HG02840 (cell line): ENCODE data around the gene KIF5A.
"Not testable (repeated sequence)": the region's sequence is repeated elsewhere in the genome, so short reads cannot be mapped to it uniquely, and the experiment has no call there.

ENCODE experiments used
- ATAC-seq: cut with Tn5 transposase; IDR thresholded peaks from one replicate; pipeline ENCODE4 v1.9.1; 2021; ENCODE audit warnings: mild to moderate bottlenecking, moderate library complexity, moderate number of reproducible peaks; ENCODE audit not compliant: unreplicated experiment, low FRiP score

The KIF5A gene

DNA sequence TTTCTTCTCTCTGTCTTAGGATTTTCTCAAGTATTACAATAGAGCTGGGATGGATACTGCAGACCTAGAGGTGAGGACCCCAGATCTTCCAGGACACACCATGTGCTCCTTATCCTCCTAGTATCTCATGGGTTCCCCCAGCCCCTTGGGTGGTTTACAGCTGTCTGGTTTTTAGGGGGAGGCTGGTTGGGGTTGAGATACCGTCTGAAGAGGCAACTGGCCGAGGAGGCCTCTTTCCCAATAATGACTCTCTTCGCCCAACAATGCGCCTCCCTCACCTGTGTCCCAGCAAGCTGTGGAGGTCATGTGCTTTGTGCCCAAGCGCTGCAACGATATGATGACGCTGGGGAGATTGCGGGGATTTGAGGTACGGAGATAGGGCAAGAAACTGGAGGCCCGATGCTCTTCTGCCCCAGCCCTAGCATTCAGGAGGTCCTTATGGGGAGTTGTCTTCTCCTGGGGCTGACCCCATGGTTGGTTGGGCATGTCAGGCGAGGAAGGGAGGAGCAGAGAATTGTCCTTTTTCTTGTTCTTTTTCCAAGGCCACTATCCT lies 65.2 kb downstream of the KIF5A start:
- ATAC-seq, result no peak

DNA sequence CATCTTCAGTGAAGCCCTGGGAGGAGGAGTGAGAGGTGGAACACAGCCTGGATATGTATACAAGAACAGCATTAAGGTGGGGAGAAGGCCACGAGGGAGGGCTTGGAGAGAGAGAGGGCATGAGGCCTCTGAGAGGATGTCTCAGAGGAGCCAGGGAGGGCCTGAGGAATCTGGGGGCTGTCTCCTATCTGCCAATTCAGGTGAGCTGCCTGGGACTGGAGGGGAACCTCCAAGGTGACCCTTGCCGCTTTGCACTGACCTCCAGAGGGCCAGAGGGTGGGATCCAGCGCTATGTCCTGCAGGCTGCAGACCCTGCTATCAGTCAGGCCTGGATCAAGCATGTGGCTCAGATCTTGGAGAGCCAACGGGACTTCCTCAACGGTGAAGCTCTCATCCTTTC lies 65.8 kb downstream of the KIF5A start:
- ATAC-seq, result no peak

DNA sequence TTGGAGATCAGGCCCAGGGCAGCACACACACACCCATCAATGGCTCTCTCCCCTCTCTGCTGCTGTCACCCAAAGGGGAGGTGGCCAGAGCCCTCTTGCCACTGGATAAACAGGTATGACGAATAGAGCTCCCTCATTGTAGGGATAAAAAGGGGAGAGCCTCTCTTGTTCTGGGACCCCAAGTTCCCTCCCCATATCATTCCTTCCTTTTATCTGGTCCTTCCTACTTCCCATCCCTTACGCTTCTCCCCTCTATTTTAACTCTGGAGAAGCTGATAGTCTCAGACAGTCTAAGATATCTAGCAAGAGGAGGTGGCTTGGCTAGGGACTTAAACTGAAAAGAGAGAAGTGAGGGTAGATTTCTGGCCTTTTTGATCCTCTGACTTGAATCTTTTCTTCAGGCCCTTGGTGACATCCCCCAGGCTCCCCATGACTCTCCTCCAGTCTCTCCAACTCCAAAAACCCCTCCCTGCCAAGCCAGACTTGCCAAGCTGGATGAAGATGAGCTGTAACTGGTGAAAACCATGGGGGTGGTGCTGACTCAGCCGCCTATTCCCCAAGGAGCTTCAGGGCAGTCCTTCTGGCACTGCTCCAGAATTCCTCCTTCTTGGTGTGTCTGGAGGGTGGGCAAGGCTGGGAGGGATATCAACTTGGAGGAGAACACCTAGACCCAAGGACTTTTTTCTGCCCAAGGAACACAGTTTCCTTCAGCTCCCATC lies 66.7 kb downstream of the KIF5A start:
- no peak for ATAC-seq

DNA sequence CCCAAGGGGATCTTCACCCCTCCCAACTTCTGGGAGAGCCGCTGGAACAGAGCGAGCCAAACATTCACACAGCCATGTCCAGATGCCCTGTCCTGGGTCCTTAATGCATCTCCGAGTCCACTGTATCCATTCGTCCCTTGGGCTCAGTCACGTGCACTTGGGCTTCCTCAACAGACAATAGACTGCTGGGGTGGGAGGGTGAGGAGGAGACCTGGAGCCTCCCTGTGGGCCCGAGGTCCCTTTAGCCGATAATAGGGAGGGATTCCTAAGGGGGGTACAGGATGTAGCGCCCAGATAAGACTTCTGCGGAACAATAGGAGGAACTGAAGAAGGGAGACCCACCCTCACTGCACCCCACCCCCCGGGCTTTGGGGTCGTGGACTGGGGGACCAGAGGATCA lies 68.1 kb downstream of the KIF5A start:
- no peak for ATAC-seq

DNA sequence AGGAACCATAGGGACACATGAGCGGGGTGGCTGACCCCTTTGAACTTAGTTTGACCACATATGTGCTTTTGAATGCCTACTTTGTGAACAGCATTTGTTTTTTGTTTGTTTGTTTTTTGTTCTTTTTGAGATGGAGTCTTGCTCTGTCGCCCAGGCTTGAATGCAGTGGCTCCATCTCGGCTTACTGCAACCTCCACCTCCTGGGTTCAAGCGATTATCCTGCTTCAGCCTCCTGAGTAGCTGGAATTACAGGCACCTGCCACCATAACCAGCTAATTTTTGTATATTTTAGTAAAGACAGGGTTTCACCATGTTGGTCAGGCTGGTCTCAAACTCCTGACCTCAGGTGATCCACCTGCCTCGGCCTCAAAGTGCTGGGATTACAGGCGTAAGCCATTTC lies 68.6 kb downstream of the KIF5A start:
- not testable (repeated sequence) for ATAC-seq

DNA sequence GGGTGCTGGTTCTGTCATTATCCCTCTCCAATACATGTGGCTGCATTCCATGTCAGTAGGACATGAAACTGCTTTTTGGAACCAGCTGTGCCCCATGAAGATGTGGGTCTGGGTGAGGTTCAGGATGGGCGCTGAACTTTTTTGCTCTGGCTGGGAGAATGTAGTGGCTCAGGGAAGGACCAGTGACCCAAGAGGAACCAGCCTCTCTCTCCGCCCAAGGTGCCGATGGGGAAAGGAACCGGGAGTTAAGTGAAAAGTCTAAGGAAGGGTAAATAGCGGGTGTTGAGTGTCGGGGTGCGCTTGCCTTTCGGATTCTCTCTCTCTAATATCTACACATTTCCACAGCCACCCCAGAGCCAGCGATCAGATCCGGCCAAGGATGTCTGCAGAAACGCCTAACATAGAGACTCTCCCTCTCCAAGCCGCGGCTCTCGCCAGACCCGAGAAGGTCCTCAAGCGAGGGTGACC lies 69.2 kb downstream of the KIF5A start:
- no peak for ATAC-seq

DNA sequence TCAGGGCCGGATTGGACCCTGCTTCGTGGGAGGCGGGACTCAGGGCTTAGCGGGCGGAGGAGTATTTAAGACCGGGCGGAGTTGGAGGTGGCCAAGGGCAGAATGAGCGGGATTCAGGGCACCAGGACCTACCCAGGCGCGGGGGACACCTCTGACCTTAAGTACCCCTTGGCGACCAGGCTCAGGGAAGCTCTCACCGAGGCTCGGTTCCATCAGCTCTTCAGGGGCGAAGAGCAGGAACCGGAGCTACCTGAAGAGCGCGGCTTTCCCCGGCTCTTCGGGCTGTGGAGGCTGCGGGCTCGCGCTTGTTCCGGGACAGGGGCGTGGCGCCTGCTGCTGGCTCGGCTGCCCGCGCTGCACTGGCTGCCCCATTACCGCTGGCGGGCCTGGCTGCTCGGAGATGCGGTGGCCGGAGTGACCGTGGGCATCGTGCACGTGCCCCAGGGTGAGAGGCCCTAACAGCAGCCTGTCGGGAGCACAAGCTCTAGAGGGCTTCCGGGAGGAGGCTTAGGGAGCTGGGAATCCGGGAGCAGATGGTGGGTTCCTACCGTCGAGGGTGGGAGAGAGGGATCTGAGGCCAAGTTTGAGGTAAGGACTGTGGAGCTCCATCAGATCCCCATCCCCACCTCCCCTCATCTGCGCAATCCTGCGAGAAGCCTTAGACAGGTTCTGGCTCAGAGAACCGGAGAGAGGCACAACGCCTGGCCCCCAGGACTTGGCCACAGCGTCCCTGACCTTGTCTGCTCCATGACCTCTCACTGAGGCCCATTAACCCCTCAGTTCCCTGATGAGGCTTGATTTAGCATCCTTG lies 69.8 kb downstream of the KIF5A start:
- no peak for ATAC-seq

DNA sequence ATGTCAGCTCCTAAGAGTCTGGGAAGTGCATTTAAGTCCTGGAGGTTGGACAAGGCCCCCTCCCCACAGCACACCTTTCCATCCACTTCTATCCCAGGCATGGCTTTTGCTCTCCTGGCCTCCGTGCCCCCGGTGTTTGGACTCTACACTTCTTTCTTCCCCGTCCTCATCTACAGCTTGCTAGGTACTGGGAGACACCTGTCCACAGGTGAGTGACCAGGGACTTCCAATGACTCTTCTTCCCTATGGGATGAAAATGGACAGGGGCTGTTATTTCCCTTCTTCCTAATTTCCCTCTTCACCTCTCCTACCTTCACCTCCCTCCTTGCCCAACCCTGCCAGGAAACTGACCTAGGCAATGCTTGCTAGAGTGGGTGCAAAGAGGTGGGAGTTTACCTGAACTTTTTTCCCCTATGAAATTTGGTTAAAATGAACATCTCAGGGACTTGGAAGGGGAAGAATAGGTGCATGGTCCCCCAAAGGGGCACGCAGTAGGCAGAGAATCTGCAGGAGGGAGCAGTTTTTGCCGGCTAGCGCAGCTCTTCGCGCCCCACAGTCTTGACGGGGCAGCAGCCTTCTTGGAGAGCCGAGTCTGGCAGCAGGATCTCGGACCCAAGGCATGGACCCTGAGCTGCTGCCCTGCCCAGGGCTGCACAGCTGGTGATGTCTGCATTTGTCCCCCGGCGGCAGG lies 70.5 kb downstream of the KIF5A start:
- ATAC-seq, result no peak

DNA sequence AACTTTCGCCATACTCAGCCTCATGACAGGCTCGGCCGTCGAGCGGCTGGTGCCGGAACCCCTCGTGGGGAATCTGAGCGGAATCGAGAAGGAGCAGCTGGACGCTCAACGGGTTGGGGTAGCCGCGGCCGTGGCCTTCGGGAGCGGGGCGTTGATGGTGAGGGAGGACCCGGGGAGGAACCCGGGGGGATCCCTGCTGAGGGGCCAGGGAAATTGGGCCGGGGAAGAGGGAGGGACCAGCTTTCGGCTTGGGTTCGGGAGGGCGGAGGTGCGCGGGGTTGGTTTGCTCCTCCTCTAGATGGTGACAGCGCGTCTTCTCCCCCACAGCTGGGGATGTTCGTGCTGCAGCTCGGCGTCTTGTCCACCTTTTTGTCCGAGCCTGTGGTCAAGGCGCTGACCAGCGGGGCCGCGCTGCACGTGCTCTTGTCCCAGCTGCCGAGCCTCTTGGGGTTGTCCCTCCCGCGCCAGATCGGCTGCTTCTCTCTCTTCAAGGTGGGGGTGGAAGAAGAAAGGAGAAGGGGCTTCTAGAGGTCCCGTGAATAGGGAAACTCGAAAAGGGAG lies 71.2 kb downstream of the KIF5A start:
- ATAC-seq, result no peak

DNA sequence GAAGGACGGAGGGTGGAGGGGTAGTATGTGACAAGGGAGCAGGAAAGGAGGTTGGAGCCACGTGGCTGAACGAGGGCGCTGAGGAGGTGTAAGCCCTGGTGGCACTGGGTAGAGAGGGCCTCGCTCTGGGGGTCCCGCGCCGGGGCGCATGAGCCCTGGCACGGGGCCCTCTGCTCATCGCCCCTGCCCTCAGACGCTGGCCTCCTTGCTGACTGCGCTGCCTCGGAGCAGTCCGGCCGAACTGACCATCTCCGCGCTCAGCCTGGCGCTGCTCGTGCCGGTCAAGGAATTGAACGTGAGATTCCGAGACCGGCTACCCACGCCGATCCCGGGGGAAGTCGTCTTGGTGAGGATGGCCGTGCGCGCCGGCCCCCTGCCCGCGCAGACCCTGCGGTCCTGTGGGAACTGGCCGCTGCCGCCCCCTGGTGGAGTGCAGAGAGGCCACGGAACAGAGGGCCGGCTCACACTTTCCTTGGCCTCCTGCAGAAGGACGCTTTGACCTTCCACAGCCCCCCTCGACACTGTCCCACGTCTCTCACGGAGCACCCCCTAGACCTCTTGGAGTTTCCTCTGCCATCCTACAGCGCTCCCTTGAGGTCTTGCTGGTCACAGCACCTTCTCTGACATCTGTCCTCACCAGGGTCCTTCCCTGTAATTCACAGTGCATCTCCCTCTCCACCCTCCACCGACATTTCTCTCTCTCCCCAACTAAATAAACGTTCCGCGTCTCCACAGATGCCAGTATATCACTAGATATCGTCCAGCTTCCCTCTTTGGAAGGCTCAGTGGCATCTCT lies 71.9 kb downstream of the KIF5A start:
- no peak for ATAC-seq

DNA sequence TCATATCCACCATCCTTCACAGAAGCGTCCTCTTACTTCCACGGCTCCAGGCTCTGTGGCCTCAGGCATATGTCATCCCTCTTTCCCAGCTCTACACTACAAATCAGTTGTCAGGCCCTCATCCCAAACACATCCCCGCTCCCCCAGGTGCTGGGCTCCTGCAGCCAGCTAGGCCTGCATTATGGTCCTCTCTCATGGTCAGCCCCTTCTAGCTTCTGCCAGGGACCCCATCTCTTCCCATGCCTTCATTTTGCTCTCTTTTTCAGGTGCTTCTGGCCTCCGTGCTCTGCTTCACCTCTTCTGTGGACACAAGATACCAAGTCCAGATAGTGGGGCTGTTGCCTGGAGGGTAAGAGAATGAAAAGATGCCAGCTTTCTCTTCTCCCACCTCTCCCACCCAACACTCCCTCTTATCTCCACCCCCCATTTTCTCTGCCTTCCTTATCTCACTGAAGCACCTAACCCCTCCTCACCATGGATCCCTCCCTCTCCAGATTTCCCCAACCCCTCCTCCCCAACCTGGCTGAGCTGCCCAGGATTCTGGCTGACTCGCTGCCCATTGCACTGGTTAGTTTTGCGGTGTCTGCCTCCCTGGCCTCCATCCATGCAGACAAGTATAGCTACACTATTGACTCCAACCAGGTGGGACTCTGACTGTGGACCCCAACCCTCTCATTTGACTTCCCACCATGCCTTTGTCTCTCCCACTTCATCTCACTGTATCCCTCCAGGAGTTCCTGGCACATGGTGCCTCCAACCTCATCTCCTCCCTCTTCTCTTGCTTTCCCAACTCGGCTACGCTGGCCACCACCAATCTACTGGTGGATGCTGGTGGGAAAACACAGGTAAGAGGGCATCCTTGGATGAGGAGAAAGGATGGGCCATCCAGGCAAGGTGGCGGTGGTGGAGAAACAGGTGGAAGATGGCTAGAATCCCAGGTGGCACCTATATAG lies 72.7 kb downstream of the KIF5A start:
- no peak for ATAC-seq

DNA sequence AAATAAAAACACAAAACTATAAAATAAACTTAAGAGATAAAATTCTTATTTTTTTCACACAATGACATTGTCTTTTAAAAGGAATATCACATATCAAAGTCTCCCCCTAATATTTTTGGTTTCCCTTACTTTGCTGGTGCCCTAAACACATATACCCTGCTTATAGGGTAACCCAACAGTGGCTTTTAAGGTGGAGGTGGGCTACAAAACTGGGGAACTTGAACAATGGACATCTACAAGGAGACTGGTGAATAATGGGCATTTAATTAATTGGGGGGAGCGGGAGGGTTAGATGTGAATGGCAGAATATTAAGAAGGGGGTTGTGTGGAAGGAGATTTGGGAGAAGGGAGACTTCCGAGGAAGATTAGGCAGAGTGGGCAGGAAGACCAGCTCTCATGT lies 73.5 kb downstream of the KIF5A start:
- no peak for ATAC-seq

DNA sequence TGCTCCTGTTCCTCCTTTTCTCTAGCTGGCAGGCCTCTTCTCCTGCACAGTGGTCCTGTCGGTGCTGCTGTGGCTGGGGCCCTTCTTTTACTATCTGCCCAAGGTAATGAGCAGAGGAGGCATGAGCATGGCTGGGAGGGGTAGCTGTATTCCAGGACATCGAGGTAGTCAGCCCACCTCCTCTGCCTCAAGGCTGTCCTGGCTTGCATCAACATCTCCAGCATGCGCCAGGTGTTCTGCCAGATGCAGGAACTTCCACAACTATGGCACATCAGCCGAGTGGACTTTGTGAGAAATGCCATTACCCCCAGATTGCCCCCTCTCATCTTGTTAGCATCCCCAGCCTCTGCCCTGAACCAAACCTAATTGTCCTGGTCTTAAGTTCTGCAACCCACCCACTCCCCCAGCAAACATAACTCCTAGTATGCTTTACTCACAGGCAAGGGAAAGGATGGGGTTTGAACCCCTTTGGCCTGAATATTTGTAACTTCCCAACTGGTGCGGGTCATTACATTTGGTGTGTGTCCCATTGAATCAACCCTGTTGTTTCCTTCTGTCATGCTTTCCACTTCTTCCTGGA lies 74.1 kb downstream of the KIF5A start:
- ATAC-seq, result no peak

DNA sequence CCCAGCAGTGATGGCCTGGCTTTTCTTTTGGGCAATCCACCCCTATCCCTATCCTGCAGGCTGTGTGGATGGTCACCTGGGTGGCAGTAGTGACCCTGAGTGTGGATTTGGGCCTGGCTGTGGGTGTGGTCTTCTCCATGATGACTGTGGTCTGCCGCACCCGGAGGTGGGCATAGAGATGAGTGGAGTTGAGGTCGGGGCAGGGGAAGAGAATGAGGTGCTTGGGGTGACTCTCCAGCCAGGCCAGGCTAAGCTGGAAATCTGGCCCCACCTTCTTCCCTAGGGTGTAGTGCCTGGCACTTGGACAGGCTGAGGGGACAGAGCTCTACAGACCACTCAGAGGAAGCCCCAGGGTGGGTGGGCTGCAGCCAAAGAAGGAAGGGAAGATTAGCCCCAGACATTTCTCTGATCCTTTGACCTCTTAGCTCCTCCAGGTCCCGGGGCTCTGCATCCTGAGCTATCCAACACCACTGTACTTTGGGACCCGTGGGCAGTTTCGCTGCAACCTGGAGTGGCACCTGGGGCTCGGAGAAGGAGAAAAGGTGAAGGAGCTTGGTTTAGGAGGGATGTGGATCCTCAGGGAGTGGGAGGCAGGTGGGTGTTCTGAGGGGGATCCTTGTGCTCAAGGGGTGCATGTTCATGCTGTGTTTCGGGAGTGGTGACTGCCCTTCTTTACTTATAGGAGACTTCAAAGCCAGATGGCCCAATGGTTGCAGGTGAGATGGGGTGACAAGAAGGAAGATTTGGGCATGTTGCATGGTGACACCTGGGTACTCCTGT lies 74.8 kb downstream of the KIF5A start:
- no peak for ATAC-seq

DNA sequence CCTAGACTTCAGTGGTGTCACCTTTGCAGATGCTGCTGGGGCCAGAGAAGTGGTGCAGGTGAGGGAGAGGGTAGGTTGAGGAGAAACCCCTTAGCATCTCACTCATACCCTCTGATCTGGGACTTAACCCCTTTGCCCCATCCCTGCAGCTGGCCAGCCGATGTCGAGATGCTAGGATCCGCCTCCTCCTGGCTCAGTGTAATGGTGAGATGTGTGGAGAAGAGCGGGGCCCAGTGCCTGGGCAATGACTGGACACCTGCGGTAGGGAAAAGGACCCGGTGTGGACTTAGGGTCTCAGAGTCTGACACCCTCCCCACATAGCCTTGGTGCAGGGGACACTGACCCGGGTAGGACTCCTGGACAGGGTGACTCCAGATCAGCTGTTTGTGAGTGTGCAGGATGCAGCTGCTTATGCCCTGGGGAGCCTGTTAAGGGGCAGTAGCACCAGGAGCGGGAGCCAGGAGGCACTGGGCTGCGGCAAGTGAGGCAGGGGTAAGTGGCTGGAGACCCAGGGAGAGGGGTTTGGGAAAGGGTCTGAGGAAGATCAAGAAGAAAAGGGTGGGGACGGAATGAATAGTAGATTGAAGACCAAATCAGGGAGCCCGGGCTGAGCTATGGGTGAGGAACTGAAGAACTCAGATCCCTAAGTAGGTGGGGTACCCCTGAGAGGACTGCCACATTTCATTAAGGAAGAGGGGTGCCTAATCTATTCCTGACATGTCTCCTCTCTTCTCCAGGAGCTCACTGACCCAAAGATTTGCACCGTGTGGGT lies 75.6 kb downstream of the KIF5A start:
- ATAC-seq, result no peak

DNA sequence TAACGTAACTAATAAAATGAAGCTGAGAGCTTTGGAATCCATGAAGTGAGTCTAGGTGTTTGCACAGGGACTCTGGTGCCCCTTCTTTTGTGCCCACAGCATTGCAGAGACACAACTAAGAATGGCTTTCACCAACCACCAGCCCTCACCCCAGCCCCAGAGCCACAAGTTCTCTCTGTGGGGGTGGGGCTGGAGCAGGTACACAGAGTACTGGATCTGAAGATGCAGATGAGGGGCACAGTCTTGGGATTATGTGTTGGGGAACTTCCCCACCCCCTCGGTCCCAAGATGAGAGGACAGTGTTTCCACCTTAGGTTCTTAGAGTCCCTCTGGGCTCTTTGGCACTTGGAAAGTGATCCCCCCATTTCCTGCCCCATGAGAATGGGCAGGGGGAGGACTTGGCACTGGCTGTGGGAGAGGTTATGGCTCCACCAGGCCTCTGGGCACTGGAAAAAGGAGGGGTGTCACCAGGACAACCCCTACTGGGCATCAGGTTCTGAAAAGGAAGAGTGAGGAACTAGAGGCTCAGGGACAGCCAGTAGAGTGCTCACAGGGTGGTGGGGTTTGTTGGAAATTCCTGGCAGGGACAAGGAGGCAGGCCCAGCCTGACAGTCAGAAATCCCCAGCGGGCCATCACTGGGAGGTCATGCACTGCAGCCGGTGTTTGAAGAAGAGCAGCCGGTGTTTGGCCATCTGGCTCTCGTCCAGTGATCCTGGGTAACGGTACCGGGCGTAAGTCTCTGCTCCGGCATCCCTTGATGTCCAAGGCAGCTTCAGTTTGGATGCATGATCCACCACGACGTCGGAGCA lies 76.5 kb downstream of the KIF5A start:
- no peak for ATAC-seq
